Measurements from ENCODE around the gene LOXL1.

DNA sequence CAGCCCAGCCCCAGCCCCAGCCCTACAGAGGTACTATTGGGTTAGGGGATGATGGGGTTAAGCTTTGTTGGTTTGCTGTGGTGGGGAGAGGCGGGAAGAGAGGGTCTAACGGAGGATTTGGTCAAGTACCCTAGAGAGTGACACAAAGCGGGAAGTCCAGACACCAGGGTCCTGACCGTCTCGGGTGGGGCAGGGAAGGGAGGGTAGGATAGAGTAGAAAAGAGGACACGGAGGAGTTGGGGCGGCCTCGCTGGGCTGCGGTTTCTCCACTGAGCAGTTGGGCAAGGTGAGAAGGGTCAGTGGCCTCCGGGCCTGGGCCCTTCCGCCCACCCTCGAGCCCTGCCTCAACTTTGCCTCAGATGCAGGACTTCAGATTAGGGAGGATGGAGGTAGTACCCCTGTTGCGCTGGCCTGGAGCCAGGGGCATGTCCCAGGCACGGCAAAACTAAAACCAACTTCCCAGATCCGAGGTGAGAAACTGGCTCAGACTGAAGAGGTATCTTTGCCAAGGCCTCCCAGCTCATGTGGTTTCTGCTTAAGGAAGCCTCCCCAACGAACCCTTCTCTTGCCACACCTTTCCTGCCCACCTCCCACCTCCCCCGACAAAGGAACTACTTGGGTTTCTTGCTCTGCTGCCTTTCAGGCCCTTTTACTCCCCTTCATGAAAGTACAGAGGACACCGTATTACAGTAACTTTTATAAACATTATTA lies 68.8 kb downstream of the LOXL1 start:
- no peak for TF ChIP-seq JUND (IDR thresholded peaks at IDR 0.05)
- TF ChIP-seq CTCF (IDR thresholded peaks at IDR 0.05; ENCODE audit: low read depth, low read length, missing input control), result no peak
- no peak for TF ChIP-seq GABPA (IDR thresholded peaks at IDR 0.05 in 1 of 2, conservative IDR thresholded peaks at IDR 0.05 in 1 of 2)
- TF ChIP-seq ATF3 (IDR thresholded peaks at IDR 0.05), result no peak
- no peak for TF ChIP-seq ZBTB33 (IDR thresholded peaks at IDR 0.05)
- no peak for TF ChIP-seq EGR1 (IDR thresholded peaks at IDR 0.05; ENCODE audit: low read depth in 2 of 2)
- no peak for TF ChIP-seq TAF1 (conservative IDR thresholded peaks at IDR 0.05)
- TF ChIP-seq FOXA2 (IDR thresholded peaks at IDR 0.05), result no peak
- no peak for TF ChIP-seq RAD21 (IDR thresholded peaks at IDR 0.05)
- no peak for TF ChIP-seq MAX (IDR thresholded peaks at IDR 0.05)

Measured in liver (tissue), 3 donors.